NCI-H446 (cell line): ENCODE measurements around the gene MAML3.

Source experiments
- DNase-seq, 2 experiments: peaks; one replicate each; lab custom pipeline; 2025; lab: John Stamatoyannopoulos, UW

The MAML3 gene

DNA sequence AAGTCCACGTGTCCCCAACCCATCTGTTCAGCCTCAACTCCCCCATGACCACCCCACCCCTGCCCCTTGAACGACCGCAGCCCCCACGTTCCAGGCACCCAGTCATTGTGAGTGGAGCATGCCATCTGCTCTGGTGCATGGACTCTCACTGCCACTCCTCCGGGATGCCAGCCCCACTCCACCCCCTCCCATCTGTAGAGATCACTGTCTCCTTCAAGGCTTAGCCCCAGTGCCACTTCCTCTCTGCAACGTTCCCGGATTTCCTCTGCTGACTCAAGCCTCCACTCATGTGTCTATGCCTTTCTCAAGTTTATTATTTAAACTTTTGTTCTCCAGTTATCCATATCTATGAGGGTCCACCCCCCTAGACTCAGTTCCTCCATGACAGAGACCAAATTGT lies 54.0 kb downstream of the MAML3 start:
- DNase-seq: peak; percentile 21 to 71

DNA sequence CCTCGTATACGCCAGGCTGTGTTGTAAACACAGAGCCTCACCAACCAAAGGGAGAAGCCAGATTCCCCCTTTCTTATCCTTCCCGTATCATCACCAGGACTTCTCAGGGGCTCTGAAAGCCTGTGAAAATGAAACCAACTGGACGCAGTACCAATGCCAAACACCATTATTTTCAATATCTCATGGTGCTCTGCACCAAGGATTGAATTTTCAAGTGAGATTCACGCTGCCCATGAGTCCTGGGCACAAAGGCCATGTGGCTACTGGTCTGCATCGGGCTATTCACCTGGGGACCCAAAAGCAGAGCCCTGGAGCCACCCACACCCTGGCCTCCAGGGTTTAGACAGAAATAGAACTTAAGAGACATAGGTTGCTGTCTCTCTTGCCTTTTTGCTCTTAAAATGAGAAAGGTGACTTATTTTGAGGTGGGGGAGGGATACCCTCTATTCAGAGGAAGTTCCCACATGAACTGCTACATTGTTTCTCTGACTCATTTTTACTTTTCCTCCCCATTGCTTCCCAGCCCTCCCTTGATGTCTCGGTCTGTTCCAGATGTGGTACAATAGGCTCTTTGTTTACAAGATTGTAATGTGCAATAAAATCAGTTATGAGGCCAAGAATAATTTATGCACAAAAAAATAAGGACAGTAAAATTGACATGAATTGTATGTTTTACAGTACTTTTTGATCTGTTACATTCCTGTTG lies 55.4 kb downstream of the MAML3 start:
- no peak for DNase-seq

DNA sequence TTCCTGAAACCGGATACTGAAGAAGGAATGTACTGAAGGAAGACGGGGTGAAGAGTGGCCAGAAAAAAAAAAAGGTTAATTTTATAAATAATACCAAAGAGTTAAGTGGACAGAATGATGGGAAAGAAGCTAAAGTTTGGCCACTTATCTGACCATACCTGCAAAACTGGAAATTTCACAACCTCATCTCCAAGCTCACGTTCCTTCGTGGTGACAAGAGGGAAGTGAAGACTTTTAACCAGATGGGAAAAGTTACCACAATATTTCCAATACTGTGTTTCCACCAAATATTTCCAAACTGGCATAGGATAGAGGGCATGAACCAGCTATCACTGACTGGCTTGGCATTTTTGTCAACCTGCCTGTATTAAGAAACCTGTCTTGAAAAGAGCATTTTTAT lies 56.4 kb downstream of the MAML3 start:
- DNase-seq: no peak

DNA sequence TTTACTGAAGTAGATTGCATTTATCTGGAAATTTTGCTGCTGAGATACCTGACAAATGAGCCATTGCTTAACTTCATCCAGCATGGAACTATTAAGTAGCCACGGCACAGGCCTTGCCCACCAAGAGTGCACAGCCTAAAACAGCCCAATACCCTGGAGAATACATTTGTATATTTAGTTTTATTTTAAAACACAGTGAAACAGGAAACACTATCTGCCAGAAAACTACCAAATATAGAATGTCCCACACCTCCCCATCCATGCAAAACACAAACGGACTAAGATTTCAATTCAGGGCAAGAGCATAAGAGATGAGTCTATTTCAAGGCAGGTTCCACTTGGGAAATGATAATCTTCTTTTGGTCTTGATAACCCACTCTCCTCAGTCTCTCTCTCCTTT lies 57.1 kb downstream of the MAML3 start:
- DNase-seq: no peak

DNA sequence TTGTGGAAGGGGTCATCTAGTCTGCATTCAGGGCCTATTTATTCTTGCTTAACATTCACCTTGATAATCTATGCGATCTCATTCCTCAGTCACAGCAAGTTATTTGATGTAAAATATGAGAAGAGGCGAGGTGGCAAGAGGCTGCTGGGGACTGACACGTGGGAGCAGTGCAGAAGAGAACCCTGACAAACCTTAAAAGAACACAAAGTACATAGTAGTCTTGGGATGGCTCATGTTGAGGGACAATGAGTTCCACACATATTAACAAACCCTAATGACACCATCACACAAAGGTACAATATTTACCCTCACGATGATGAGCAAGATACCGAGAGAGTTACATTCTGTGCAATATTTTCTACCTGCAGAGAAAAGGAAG lies 57.5 kb downstream of the MAML3 start:
- no peak for DNase-seq

- DNase-seq: no peak
Observed at GRCh38 chr4:140095694-140096482, 58.1 kb downstream of the MAML3 start.

- DNase-seq: peak; percentile 64 to 75
Observed at GRCh38 chr4:140094438-140095420, 59.3 kb downstream of the MAML3 start.

GRCh38 chr4:140092094-140092851 lies 61.7 kb downstream of the MAML3 start:
- DNase-seq: peak in 1 of 2 experiments; percentile 53

DNA sequence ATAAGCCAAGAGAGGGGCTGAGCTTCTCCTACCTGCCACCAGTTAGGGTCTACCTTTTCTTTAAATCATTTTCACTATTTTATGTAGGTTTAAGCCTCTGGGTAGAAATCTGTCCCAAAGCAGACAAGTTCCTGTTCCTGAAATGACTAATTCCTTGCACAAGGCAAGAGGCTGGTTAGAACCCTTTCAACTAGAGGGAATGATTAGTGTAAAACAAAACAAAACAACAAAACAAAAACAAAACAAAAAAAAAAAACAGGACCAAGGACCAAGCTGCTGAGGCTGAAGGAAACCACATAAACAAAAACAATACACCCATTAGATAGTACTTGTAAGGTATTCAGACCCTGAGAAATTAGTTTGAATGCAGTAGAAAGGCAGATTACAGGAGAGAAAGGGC lies 62.7 kb downstream of the MAML3 start:
- no peak for DNase-seq

DNA sequence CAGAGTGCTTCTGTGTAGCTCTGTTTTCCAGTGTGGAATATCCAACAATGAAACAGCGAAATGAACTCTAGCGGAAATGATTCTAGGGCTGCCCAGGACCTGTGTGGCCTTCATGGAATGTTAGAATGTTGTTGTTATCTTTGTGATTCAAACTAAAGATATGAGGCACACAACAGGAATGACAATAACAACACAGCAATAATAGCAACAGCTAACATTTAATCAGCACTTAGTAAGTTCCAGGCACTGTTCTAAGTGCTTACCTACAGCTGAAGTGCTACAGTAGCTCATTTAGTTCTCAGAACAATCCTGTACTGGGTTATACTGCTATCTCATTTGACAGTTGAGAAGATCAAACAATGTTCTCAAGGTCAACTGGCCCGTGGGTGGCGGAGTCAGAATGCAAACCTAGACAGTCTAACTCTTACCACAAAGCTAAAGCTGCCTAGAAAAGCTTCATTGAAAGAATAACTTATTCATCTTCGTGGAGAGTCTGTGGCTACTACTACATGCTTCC lies 63.7 kb downstream of the MAML3 start:
- no peak for DNase-seq

- no peak for DNase-seq
Observed at GRCh38 chr4:140089216-140089615, 64.8 kb downstream of the MAML3 start.

GRCh38 chr4:140088323-140088967 lies 65.5 kb downstream of the MAML3 start:
- DNase-seq: no peak

DNA sequence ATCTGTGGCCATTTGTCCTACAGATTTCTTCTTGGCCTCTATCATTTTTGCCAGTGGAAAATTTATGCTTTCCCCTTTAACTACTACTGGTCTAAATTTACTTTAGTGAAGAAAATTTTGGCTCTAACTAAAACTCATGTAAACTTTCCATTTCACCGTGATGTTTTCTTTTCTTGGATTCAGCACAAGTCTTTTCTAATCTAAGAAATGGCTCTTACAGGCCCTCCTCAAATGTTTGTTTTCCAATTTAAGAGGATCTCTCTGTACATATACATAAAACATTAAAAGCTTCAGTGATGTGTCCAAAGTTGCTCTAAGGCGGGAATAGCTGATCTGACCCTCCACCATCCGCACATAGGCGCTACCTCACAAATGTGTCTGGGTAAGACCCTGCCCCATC lies 68.1 kb downstream of the MAML3 start:
- no peak for DNase-seq

- DNase-seq: no peak
Observed at GRCh38 chr4:140085062-140085622, 68.8 kb downstream of the MAML3 start.

GRCh38 chr4:140084385-140084784 lies 69.6 kb downstream of the MAML3 start:
- DNase-seq: no peak

- no peak for DNase-seq
Observed at GRCh38 chr4:140082391-140082755, 71.6 kb downstream of the MAML3 start.

GRCh38 chr4:140081641-140082390 lies 72.2 kb downstream of the MAML3 start:
- DNase-seq: no peak

GRCh38 chr4:140080883-140081282 lies 73.1 kb downstream of the MAML3 start:
- no peak for DNase-seq

GRCh38 chr4:140078366-140078765 lies 75.6 kb downstream of the MAML3 start:
- no peak for DNase-seq

DNA sequence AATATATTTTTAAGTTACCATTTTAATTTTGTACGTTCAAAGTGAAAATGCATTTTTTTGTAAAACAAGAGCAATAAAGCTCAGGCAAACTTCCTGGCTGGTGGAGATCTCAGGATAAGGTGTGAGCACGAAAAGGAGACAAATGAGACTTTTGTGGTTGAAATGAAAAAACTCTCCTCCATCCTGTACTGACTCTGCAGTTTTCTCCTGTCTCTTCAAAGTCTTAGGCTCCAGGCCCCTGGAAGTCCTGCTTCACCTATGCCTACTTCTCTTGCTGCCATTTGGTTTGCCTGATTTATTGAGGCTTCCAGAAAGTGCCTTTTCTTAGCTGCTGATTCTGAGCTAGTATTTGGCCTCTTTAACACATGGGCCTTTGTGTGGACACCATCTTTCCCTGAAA lies 77.7 kb downstream of the MAML3 start:
- DNase-seq: no peak
